NCI-H1048 (cell line): Measurements from ENCODE around the gene DOCK2.
"Not testable (repeated sequence)": the region's sequence is repeated elsewhere in the genome, so short reads cannot be mapped to it uniquely, and the experiment has no call there.

Experiments used
- DNase-seq: peaks from one replicate; lab custom pipeline; 2025; lab: John Stamatoyannopoulos, UW

Gene DOCK2

GRCh38 chr5:169719360-169720314 is 82.6 kb downstream of the DOCK2 start:
- no peak for DNase-seq

GRCh38 chr5:169721771-169722170 is 84.7 kb downstream of the DOCK2 start:
- DNase-seq: no peak

GRCh38 chr5:169723103-169723831 is 86.2 kb downstream of the DOCK2 start:
- DNase-seq: no peak

- no peak for DNase-seq
Measured at GRCh38 chr5:169724303-169725087, 87.4 kb downstream of the DOCK2 start.

GRCh38 chr5:169725665-169726064 is 88.6 kb downstream of the DOCK2 start:
- not testable (repeated sequence) for DNase-seq

GRCh38 chr5:169728418-169728817 is 91.3 kb downstream of the DOCK2 start:
- DNase-seq: no peak

GRCh38 chr5:169731221-169731620 is 94.1 kb downstream of the DOCK2 start:
- DNase-seq: no peak

- DNase-seq: no peak
Measured at GRCh38 chr5:169732841-169733240, 95.8 kb downstream of the DOCK2 start.

GRCh38 chr5:169735913-169736312 is 98.8 kb downstream of the DOCK2 start:
- no peak for DNase-seq

- no peak for DNase-seq
Measured at GRCh38 chr5:169736653-169737052, 99.6 kb downstream of the DOCK2 start.

- no peak for DNase-seq
Measured at GRCh38 chr5:169740435-169740834, 103.4 kb downstream of the DOCK2 start.

GRCh38 chr5:169742771-169743296 is 105.8 kb downstream of the DOCK2 start:
- no peak for DNase-seq

GRCh38 chr5:169744336-169744735 is 107.3 kb downstream of the DOCK2 start:
- DNase-seq: no peak

- DNase-seq: no peak
Measured at GRCh38 chr5:169745441-169746146, 108.5 kb downstream of the DOCK2 start.

- DNase-seq: no peak
Measured at GRCh38 chr5:169746147-169746694, 109.1 kb downstream of the DOCK2 start.

GRCh38 chr5:169748174-169748573 is 111.1 kb downstream of the DOCK2 start:
- DNase-seq: no peak

GRCh38 chr5:169749295-169749694 is 112.2 kb downstream of the DOCK2 start:
- no peak for DNase-seq

GRCh38 chr5:169751490-169751889 is 114.4 kb downstream of the DOCK2 start:
- no peak for DNase-seq

- not testable (repeated sequence) for DNase-seq
Measured at GRCh38 chr5:169752566-169752965, 115.5 kb downstream of the DOCK2 start.

- no peak for DNase-seq
Measured at GRCh38 chr5:169753795-169754194, 116.7 kb downstream of the DOCK2 start.

GRCh38 chr5:169754737-169755136 is 117.7 kb downstream of the DOCK2 start:
- DNase-seq: no peak
